Mesenchymal stem cell (in vitro differentiated cells and primary cell): Measurements from ENCODE around the gene PLSCR4.
"Not testable (repeated sequence)": the region's sequence is repeated elsewhere in the genome, so short reads cannot be mapped to it uniquely, and the experiment has no call there.

ENCODE experiments used
- DNase-seq: peaks from one replicate; pipeline ENCODE4 v3.0.0-alpha.2; 2013
- H2AFZ ChIP-seq: one replicate; pipeline ENCODE4 v1.6.1; 2013; ENCODE audit warnings: low read depth, mild to moderate bottlenecking, control low read depth, inconsistent platforms, low read length, moderate library complexity
- H2AK5ac ChIP-seq: 2 replicates; pipeline ENCODE4 v1.6.1; 2013; ENCODE audit warnings: low read length, moderate library complexity, mild to moderate bottlenecking, inconsistent platforms; ENCODE audit not compliant: severe bottlenecking
- H2BK120ac ChIP-seq: one replicate; pipeline ENCODE4 v1.6.1; 2013; ENCODE audit warnings: low read depth, mild to moderate bottlenecking, inconsistent platforms, low read length, moderate library complexity
- H2BK12ac ChIP-seq, 2 experiments: one replicate each; pipeline ENCODE4 v1.6.1; 2013; ENCODE audit warnings: inconsistent platforms in 2 of 2, low read length in 2 of 2, mild to moderate bottlenecking in 2 of 2, moderate library complexity in 2 of 2, control low read depth in 1 of 2
- H2BK15ac ChIP-seq: one replicate; pipeline ENCODE4 v1.6.1; 2013; ENCODE audit warnings: mild to moderate bottlenecking, low read depth, inconsistent platforms; ENCODE audit not compliant: poor library complexity, severe bottlenecking
- H2BK5ac ChIP-seq: 2 replicates; pipeline ENCODE4 v1.6.1; 2013; ENCODE audit warnings: low read depth, mild to moderate bottlenecking, low read length, control low read depth, inconsistent platforms; ENCODE audit not compliant: poor library complexity, severe bottlenecking
- H3K14ac ChIP-seq, 2 experiments: one replicate each; pipeline ENCODE4 v1.6.1; 2013; ENCODE audit warnings: inconsistent platforms in 2 of 2, low read length in 2 of 2, control low read depth in 1 of 2, mild to moderate bottlenecking in 1 of 2, moderate library complexity in 1 of 2
- H3K18ac ChIP-seq, 2 experiments: one replicate each; pipeline ENCODE4 v1.6.1; 2013; ENCODE audit warnings: inconsistent platforms in 2 of 2, low read length in 2 of 2, control low read depth in 1 of 2, low read depth in 1 of 2, mild to moderate bottlenecking in 1 of 2
- H3K23ac ChIP-seq, 2 experiments: one replicate each; pipeline ENCODE4 v1.6.1; 2013; ENCODE audit warnings: inconsistent platforms in 2 of 2, low read length in 2 of 2, mild to moderate bottlenecking in 2 of 2, moderate library complexity in 2 of 2, control low read depth in 1 of 2
- H3K27ac ChIP-seq: 2 replicates; pipeline ENCODE4 v1.5.1; 2013; ENCODE audit warnings: mild to moderate bottlenecking, moderate library complexity, low read length, control low read depth, inconsistent platforms; ENCODE audit not compliant: poor library complexity, severe bottlenecking
- H3K27me3 ChIP-seq, 2 experiments: 2 replicates each; pipeline versions ENCODE4 v1.6.1 to v1.7.0; 2013; ENCODE audit warnings: low read length in 2 of 2, mild to moderate bottlenecking in 2 of 2, moderate library complexity in 2 of 2, control low read depth in 1 of 2, inconsistent platforms in 1 of 2; ENCODE audit not compliant: control insufficient read depth in 1 of 2, insufficient read depth in 1 of 2
- H3K36me3 ChIP-seq, 2 experiments: 2 replicates each; pipeline versions ENCODE4 v1.6.1 to v1.7.0; 2013; ENCODE audit warnings: low read length in 2 of 2, control low read depth in 1 of 2, inconsistent platforms in 1 of 2, low read depth in 1 of 2, mild to moderate bottlenecking in 1 of 2; ENCODE audit not compliant: insufficient read depth in 2 of 2, control insufficient read depth in 1 of 2
- H3K4ac ChIP-seq, 2 experiments: one replicate each; pipeline ENCODE4 v1.6.1; 2013; ENCODE audit warnings: inconsistent platforms in 2 of 2, low read length in 2 of 2, mild to moderate bottlenecking in 2 of 2, moderate library complexity in 2 of 2, control low read depth in 1 of 2, low read depth in 1 of 2
- H3K4me1 ChIP-seq: 2 replicates; pipeline ENCODE4 v1.6.1; 2013; ENCODE audit warnings: low read depth, low read length, control low read depth; ENCODE audit not compliant: control insufficient read depth, insufficient read depth
- H3K4me2 ChIP-seq: 2 replicates; pipeline ENCODE4 v1.6.1; 2013; ENCODE audit warnings: low read length, mild to moderate bottlenecking, inconsistent platforms; ENCODE audit not compliant: poor library complexity, severe bottlenecking
- H3K4me3 ChIP-seq, 2 experiments: 2 replicates each; pipeline versions ENCODE4 v1.5.1 to v1.7.0; 2013; ENCODE audit warnings: low read length in 2 of 2, mild to moderate bottlenecking in 2 of 2, control low read depth in 1 of 2, low read depth in 1 of 2; ENCODE audit not compliant: insufficient read depth in 1 of 2
- H3K79me1 ChIP-seq: replicated peaks from 2 replicates; pipeline ENCODE4 v1.6.1; 2013; ENCODE audit warnings: mild to moderate bottlenecking, control low read depth, low read length, inconsistent platforms; ENCODE audit not compliant: poor library complexity, severe bottlenecking
- H3K9ac ChIP-seq: 2 replicates; pipeline ENCODE4 v1.7.0; 2013; ENCODE audit warnings: mild to moderate bottlenecking, low read length, moderate library complexity
- H3K9me3 ChIP-seq: 2 replicates; pipeline ENCODE4 v1.7.0; 2013; ENCODE audit warnings: mild to moderate bottlenecking, low read length; ENCODE audit not compliant: control insufficient read depth
- H4K8ac ChIP-seq: one replicate; pipeline ENCODE4 v1.6.1; 2013; ENCODE audit warnings: inconsistent platforms, mild to moderate bottlenecking, low read length, moderate library complexity
- H4K91ac ChIP-seq: one replicate; pipeline ENCODE4 v1.6.1; 2013; ENCODE audit warnings: mild to moderate bottlenecking, low read length, inconsistent platforms
- WGBS: methylation state at CpG from one replicate; pipeline ENCODE4 v1.1.7; 2013; ENCODE audit warnings: mixed read lengths; 5-methylcytosine and 5-hydroxymethylcytosine counted together

PLSCR4 gene

DNA sequence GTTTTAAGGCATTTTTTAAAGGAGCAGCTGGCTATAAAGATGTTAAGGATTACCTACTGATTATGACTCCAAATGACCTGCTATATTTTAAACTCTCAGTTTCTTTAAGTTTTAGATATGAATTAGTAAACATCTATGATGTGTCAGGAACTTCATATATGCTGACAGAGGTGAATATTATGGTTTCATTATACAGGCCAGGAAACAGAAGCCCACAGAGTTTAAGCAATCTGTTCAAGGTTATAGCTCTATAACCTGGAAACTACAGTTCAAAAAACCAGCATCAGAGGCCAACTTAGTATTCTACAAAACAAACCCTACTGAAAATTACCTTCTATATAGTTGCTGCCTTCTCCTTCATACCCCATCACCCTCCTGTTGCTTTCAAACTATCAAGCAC lies 17.4 kb downstream of the PLSCR4 start:
- H3K4me1 ChIP-seq = no peaks in the 10 kb centered on the region
- no peaks in the 10 kb centered on the region for H3K27me3 ChIP-seq
- H2BK5ac ChIP-seq = no peak overlapping the region
- H2AK5ac ChIP-seq = no peak overlapping the region
- no peak overlapping the region for H2BK12ac ChIP-seq
- no peak overlapping the region for H3K18ac ChIP-seq
- peaks cover 53% of the 10 kb centered on the region for H3K9me3 ChIP-seq
- H3K27ac ChIP-seq = no peak overlapping the region
- H2BK15ac ChIP-seq = no peak overlapping the region
- no peak overlapping the region for H2AFZ ChIP-seq
- H3K9ac ChIP-seq = no peak overlapping the region
- H3K79me1 ChIP-seq = peaks cover 2% of the 10 kb centered on the region
- no peak overlapping the region for H3K4ac ChIP-seq
- no peak for DNase-seq
- H2BK120ac ChIP-seq = no peak overlapping the region
- no peak overlapping the region for H3K14ac ChIP-seq
- no peak overlapping the region for H4K8ac ChIP-seq
- no peak overlapping the region for H3K23ac ChIP-seq
- no peak overlapping the region for H4K91ac ChIP-seq
- no peak overlapping the region for H3K4me3 ChIP-seq
- H3K36me3 ChIP-seq = peaks cover 0 to 10% of the 10 kb centered on the region in 2 experiments
- H3K4me2 ChIP-seq = no peak overlapping the region

DNA sequence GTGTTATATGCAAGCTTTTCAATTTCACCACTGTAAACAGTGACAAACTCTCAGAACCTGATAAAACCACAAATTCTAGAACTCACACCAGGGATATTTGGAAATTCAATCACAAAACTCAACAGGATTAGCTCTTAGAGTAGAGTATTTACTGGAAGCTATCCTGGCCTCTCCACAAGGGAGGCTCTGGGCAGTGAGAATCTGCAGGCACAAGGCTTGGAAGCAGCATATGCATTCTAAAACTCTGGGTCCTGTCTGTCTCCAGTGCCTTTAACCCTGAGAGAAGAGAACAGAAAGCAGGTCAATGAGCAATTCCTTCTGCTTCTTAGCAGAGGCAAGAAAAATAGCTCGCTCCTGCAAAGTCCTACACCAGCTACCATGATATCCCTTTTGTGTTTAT lies 23.4 kb downstream of the PLSCR4 start:
- H4K8ac ChIP-seq = no peak overlapping the region
- H3K18ac ChIP-seq = no peak overlapping the region
- H2BK5ac ChIP-seq = no peak overlapping the region
- no peak overlapping the region for H3K23ac ChIP-seq
- H3K4ac ChIP-seq = no peak overlapping the region
- H3K79me1 ChIP-seq = no peaks in the 10 kb centered on the region
- no peak overlapping the region for H3K14ac ChIP-seq
- no peak overlapping the region for H2BK15ac ChIP-seq
- no peak overlapping the region for H2AK5ac ChIP-seq
- peaks cover 3% of the 10 kb centered on the region for H3K4me1 ChIP-seq
- H3K9me3 ChIP-seq = peaks cover 7% of the 10 kb centered on the region
- no peak overlapping the region for H3K9ac ChIP-seq
- no peak overlapping the region for H2BK120ac ChIP-seq
- no CpG with 5 or more reads among the region's 1 CpG for WGBS
- peak; percentile 33 for DNase-seq
- H3K36me3 ChIP-seq = peaks cover 0 to 3% of the 10 kb centered on the region in 2 experiments
- no peak overlapping the region for H4K91ac ChIP-seq
- H3K27me3 ChIP-seq = no peaks in the 10 kb centered on the region
- H2AFZ ChIP-seq = no peak overlapping the region
- no peak overlapping the region for H2BK12ac ChIP-seq
- H3K27ac ChIP-seq = no peak overlapping the region
- H3K4me3 ChIP-seq = no peak overlapping the region
- no peak overlapping the region for H3K4me2 ChIP-seq

- Histone ChIP-seq H3K4me3 (no peak overlapping the region), H3K18ac (no peak overlapping the region), H2AFZ (no peak overlapping the region), H3K4ac (no peak overlapping the region), H3K36me3 (peaks cover 0 to 3% of the 10 kb centered on the region in 2 experiments), H4K91ac (no peak overlapping the region), H4K8ac (no peak overlapping the region), H2BK12ac (no peak overlapping the region), H3K23ac (no peak overlapping the region), H3K4me2 (no peak overlapping the region), H2BK5ac (no peak overlapping the region), H2BK15ac (no peak overlapping the region), H3K27me3 (no peaks in the 10 kb centered on the region), H2AK5ac (no peak overlapping the region), H3K79me1 (no peaks in the 10 kb centered on the region), H2BK120ac (no peak overlapping the region), H3K9me3 (peaks cover 7% of the 10 kb centered on the region), H3K4me1 (peaks cover 4% of the 10 kb centered on the region), H3K9ac (no peak overlapping the region), H3K14ac (no peak overlapping the region), H3K27ac (no peak overlapping the region)
- no peak for DNase-seq
- 100% methylated on average over 2 of the region's 2 CpGs for WGBS
These were observed 24.0 kb downstream of the PLSCR4 start for GRCh38 chr3:146226881-146227280.

DNA sequence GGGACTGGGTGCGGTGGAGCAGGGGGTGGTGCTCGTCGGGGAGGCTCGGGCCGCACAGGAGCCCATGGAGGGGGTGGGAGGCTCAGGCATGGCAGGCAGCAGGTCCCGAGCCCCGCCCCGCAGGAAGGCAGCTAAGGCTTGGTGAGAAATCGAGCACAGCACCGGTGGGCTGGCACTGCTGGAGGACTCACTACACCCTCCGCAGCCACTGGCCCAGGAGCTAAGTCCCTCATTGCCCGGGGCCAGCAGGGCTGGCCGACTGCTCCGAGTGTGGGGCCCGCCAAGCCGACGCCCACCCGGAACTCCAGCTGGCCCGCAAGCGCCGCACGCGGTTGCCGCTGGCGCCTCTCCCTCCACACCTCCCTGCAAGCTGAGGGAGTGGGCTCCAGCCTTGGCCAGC lies 25.4 kb downstream of the PLSCR4 start:
- DNase-seq, H4K91ac ChIP-seq, H3K27me3 ChIP-seq, H3K14ac ChIP-seq, H2BK12ac ChIP-seq, H4K8ac ChIP-seq, H3K27ac ChIP-seq, H3K79me1 ChIP-seq, H2AFZ ChIP-seq, H2BK15ac ChIP-seq, H3K9me3 ChIP-seq, H3K4me2 ChIP-seq, H2BK120ac ChIP-seq, H2BK5ac ChIP-seq, H2AK5ac ChIP-seq, H3K18ac ChIP-seq, H3K36me3 ChIP-seq, H3K23ac ChIP-seq, H3K4me1 ChIP-seq, H3K4me3 ChIP-seq, H3K4ac ChIP-seq, H3K9ac ChIP-seq: not testable (repeated sequence)
- WGBS = 95% methylated on average over 25 of the region's 25 CpGs
